Endothelial cell of umbilical vein (primary cell): ENCODE results near the gene EYS. TPM values are rescaled to one million over a fixed set of nuclear protein-coding genes. Genes with fewer than 3 reads are reported as not detected.

ENCODE experiments used
- BruUV-seq: library from RNA; stranded (reverse); fragments of 400-500 nt; replicated peaks from 2 replicates; lab custom pipeline; 2021; lab: Mats Ljungman, UMichigan
- CTCF ChIA-PET: fragments of 300-600, 350-600 bp; sonication (Branson Sonifier 250); formaldehyde crosslinking; loops from one replicate; lab custom pipeline; 2021; ENCODE audit warnings: antibody characterized with exemption, inconsistent platforms; lab: Charles Lee
- POLR2A ChIA-PET: fragments of 300-600, 350-600 bp; sonication (Branson Sonifier 250); formaldehyde crosslinking; loops from one replicate; lab custom pipeline; 2021; ENCODE audit warnings: antibody characterized with exemption, inconsistent platforms; lab: Charles Lee
- DNase-seq: peaks from one replicate; pipeline ENCODE4 v3.0.0-alpha.2; 2011; ENCODE audit warnings: low read depth, low spot score
- FAIRE-seq: peaks from 2 replicates; lab custom pipeline; 2011; peaks lifted over from hg19 to GRCh38; lab: Jason Lieb, UNC
- H2AFZ ChIP-seq: 2 replicates; pipeline ENCODE4 v1.6.0; 2012; ENCODE audit warnings: low read depth, low read length, control low read depth, inconsistent platforms
- H3K27ac ChIP-seq: 2 replicates; pipeline ENCODE4 v1.5.1; 2011; ENCODE audit warnings: low read depth, mild to moderate bottlenecking, control low read depth, low read length, moderate library complexity; ENCODE audit not compliant: insufficient read depth
- H3K27me3 ChIP-seq, 2 experiments: 2 replicates each; pipeline versions ENCODE4 v1.6.0 to v1.6.1; 2011; ENCODE audit warnings: low read length in 2 of 2, mixed read lengths in 1 of 2; ENCODE audit not compliant: control insufficient read depth in 2 of 2, insufficient read depth in 2 of 2
- H3K36me3 ChIP-seq, 2 experiments: 2 replicates in 1 of 2; 3 replicates in 1 of 2; pipeline ENCODE4 v1.5.1; 2011; ENCODE audit warnings: low read length in 2 of 2, mild to moderate bottlenecking in 1 of 2, moderate library complexity in 1 of 2; ENCODE audit not compliant: control insufficient read depth in 2 of 2, insufficient read depth in 2 of 2; ENCODE audit errors: extremely low read depth in 1 of 2
- H3K4me1 ChIP-seq: 3 replicates; pipeline ENCODE4 v1.5.1; 2011; ENCODE audit warnings: mild to moderate bottlenecking, low read length; ENCODE audit not compliant: control insufficient read depth, insufficient read depth; ENCODE audit errors: extremely low read depth
- H3K4me2 ChIP-seq: 2 replicates; pipeline ENCODE4 v1.6.1; 2011; ENCODE audit warnings: low read length, control low read depth, mixed read lengths; ENCODE audit not compliant: insufficient read depth
- H3K4me3 ChIP-seq, 3 experiments: fragments of 200-600 bp in 1 of 3; sonication (generic), shearing (Covaris generic) in 1 of 3; replicated peaks in 1 of 3; 2 replicates each; pipeline ENCODE4 v1.5.1; 2011 to 2016; ENCODE audit warnings: control low read depth in 3 of 3, low read length in 3 of 3, mild to moderate bottlenecking in 2 of 3, inconsistent platforms in 1 of 3, low read depth in 1 of 3, moderate library complexity in 1 of 3; ENCODE audit not compliant: insufficient read depth in 1 of 3
- H3K79me2 ChIP-seq: 2 replicates; pipeline ENCODE4 v1.6.0; 2012; ENCODE audit warnings: low read length, inconsistent platforms; ENCODE audit not compliant: control insufficient read depth, insufficient read depth
- H3K9ac ChIP-seq: replicated peaks from 2 replicates; pipeline ENCODE3; 2011; ENCODE audit warnings: low read length, control low read depth; ENCODE audit not compliant: insufficient read depth; ENCODE audit errors: extremely low read depth
- H3K9me1 ChIP-seq: replicated peaks from 3 replicates; pipeline ENCODE4 v1.6.0; 2011; ENCODE audit warnings: mild to moderate bottlenecking, low read length; ENCODE audit not compliant: control insufficient read depth, insufficient read depth; ENCODE audit errors: extremely low read depth
- H3K9me3 ChIP-seq: replicated peaks from 2 replicates; pipeline ENCODE4 v1.5.1; 2012; ENCODE audit warnings: low read length, inconsistent platforms; ENCODE audit not compliant: control insufficient read depth, insufficient read depth
- H4K20me1 ChIP-seq: replicated peaks from 2 replicates; pipeline ENCODE3; 2011; ENCODE audit warnings: mild to moderate bottlenecking, low read length; ENCODE audit not compliant: control insufficient read depth, insufficient read depth; ENCODE audit errors: extremely low read depth
- CTCF ChIP-seq, 2 donors: IDR thresholded peaks; 1 replicate in 1 of 2; 2 replicates in 1 of 2; pipeline ENCODE4 v1.5.1; 2011; ENCODE audit warnings: low read length in 2 of 2, mild to moderate bottlenecking in 2 of 2, moderate library complexity in 2 of 2, control low read depth in 1 of 2, inconsistent platforms in 1 of 2, low read depth in 1 of 2; ENCODE audit not compliant: insufficient read depth in 1 of 2; ENCODE audit errors: extremely low read depth in 1 of 2
- EZH2 ChIP-seq: IDR thresholded peaks from 2 replicates; pipeline ENCODE4 v1.6.1; 2012; ENCODE audit warnings: borderline replicate concordance, low read depth, mild to moderate bottlenecking, moderate library complexity, low read length, inconsistent platforms; ENCODE audit not compliant: severe bottlenecking
- FOS ChIP-seq: IDR thresholded peaks from 2 replicates; pipeline ENCODE4 v1.6.1; 2011; ENCODE audit warnings: mild to moderate bottlenecking, low read length, moderate library complexity, borderline replicate concordance; ENCODE audit not compliant: insufficient read depth
- GATA2 ChIP-seq: IDR thresholded peaks from 2 replicates; pipeline ENCODE4 v1.7.0; 2011; ENCODE audit warnings: low read depth, mild to moderate bottlenecking, moderate library complexity, mixed read lengths, low read length; ENCODE audit not compliant: insufficient read length, insufficient read depth
- JUN ChIP-seq: IDR thresholded peaks from 2 replicates; pipeline ENCODE4 v1.6.1; 2011; ENCODE audit warnings: borderline replicate concordance, low read depth; ENCODE audit not compliant: insufficient read length, insufficient read depth
- MAX ChIP-seq: IDR thresholded peaks from 2 replicates; pipeline ENCODE4 v1.6.1; 2011; ENCODE audit not compliant: insufficient read depth, insufficient read length
- MYC ChIP-seq: IDR thresholded peaks from one replicate; pipeline ENCODE4 v1.6.1; 2011; ENCODE audit warnings: mild to moderate bottlenecking, low read depth, low read length
- POLR2A ChIP-seq: IDR thresholded peaks from 2 replicates; pipeline ENCODE4 v1.6.1; 2012; ENCODE audit warnings: low read depth, mild to moderate bottlenecking, control low read depth, low read length
- POLR2AphosphoS5 ChIP-seq: IDR thresholded peaks from 2 replicates; pipeline ENCODE4 v1.6.1; 2012; ENCODE audit warnings: low read depth, mild to moderate bottlenecking, control low read depth, low read length, moderate library complexity; ENCODE audit not compliant: insufficient read depth
- dilution Hi-C: fragments of 300-500 bp; cut with MboI; formaldehyde crosslinking; loops from one replicate; pipeline ENCODE4 v1.15.0; 2019; ENCODE audit warnings: low sequenced_read_pairs; ENCODE audit not compliant: extremely low pct_ligation_motif_present
- intact Hi-C: fragments of 100-400 bp; cut with micrococcal nuclease; formaldehyde crosslinking; loops from one replicate; pipeline ENCODE4 v1.10.0; 2022
- polyA plus RNA-seq, 4 experiments: library from polyadenylated mRNA; depleted of rRNA in 3 of 4; stranded (reverse) in 3 of 4; unstranded in 1 of 4; fragments of >200 nt; gene quantifications; 2 replicates each; pipeline versions ENCODE4 v1.2.1 to v1.2.3, GENCODE V29; 2011 to 2012; ENCODE audit warnings: missing spikeins in 1 of 4
- total RNA-seq: library from RNA; stranded (reverse); gene quantifications from 2 replicates; pipeline ENCODE4 v1.2.3, GENCODE V29; 2021

The EYS gene
- total and polyA plus RNA-seq, 2 donors (not counting 3 experiments of a cell fraction or from before 2014, with no cell fraction given), result 0.01 to 0.27 TPM

- Histone ChIP-seq H3K27me3 (no peaks in the 10 kb centered on the region), H3K4me3 (no peak overlapping the region), H3K9ac (no peak overlapping the region), H3K27ac (no peak overlapping the region), H3K36me3 (no peaks in the 10 kb centered on the region), H3K9me1 (no peaks in the 10 kb centered on the region), H4K20me1 (no peaks in the 10 kb centered on the region), H3K9me3 (no peaks in the 10 kb centered on the region), H3K4me1 (no peaks in the 10 kb centered on the region), H2AFZ (no peak overlapping the region), H3K4me2 (no peak overlapping the region), H3K79me2 (no peaks in the 10 kb centered on the region)
- POLR2A ChIA-PET, result interaction anchor here (0.7 kb wide), 1 partner anchor 125 kb away, joined by 3 read pairs; no protein-coding TSS in a partner anchor
- dilution Hi-C loops, result no loop called here
- no TSS peak for BruUV-seq
- DNase-seq (no peak), FAIRE-seq (no peak)
- CTCF ChIA-PET, result no interaction called here
- intact Hi-C loops, result no loop called here
- TF ChIP-seq MAX (no peak), POLR2A (no peak), MYC (no peak), FOS (no peak), EZH2 (no peak), JUN (no peak), POLR2AphosphoS5 (no peak), GATA2 (no peak), CTCF (IDR thresholded peaks at IDR 0.05; ENCODE audit: extremely low read depth in 1 of 2, insufficient read depth in 1 of 2, low read depth in 1 of 2, low read length in 2 of 2) (no peak)
Measured at GRCh38 chr6:64580346-64580745, 1126.7 kb downstream of the EYS start.
